Suppressor macrophage (primary cell): ENCODE data around the gene FOXJ3.
"Not testable (repeated sequence)": the region's sequence is repeated elsewhere in the genome, so short reads cannot be mapped to it uniquely, and the experiment has no call there.

Experiments used
- DNase-seq, 4 experiments: peaks; one replicate each; pipeline ENCODE4 v3.0.0-alpha.2; 2020 to 2022

FOXJ3 gene

DNA sequence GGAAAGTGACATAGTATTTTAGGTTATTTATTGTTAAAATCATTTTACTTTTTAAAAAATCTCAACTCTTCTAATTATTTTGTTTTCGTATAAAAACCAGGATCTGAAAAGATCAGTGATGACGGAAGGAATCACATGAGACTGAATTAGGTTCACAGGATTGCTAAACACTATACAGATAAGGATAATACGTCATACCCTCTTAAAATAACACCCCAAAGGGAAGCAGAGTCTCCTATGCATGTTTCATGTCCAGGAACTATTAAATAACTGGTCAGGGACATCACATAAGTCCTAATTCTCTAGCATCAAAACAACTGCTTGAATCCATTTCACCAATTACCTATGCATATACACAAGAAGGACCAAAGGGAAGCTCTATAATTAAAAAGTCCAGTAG lies 84.9 kb downstream of the FOXJ3 start:
- DNase-seq: no peak

DNA sequence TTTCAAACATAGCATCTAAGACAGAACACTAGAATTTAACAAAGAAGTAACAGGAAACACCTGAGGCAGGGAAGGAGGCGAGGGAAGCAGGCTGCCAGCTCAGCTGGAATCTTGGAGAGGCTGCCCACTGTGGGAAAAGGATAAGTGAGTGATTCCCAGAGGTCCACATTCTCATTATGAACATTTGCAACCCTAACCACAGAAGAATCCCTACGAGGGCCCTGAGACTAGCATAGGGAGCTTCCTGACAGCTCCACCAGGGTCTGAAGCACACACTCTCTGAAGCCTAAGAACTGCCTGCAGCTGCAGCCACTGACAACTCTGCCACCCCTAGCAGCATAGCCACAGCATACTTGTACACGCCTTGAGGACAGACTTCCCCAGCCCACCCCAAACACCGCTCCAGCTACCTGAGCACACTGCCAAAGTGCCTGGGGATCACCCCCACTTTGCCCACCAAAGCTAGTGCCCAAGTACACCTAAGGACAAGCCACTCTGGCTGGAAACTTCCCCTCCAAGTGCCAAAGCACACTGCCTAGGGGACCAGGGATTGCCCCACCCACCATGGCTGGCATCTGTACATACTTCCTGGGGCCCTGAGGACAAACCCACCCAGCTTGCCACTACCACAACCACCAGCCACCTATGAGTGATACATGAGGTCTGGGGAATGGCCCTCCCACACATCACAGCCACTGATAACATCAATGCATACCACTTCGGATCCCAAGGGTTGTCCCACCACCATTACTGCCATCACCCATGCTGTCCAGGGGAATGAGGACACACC lies 93.9 kb downstream of the FOXJ3 start:
- no peak for DNase-seq

GRCh38 chr1:42239555-42239954 lies 95.5 kb downstream of the FOXJ3 start:
- no peak for DNase-seq

- no peak for DNase-seq
Observed at GRCh38 chr1:42239041-42239440, 96.0 kb downstream of the FOXJ3 start.

GRCh38 chr1:42231253-42231652 lies 103.8 kb downstream of the FOXJ3 start:
- no peak for DNase-seq

DNA sequence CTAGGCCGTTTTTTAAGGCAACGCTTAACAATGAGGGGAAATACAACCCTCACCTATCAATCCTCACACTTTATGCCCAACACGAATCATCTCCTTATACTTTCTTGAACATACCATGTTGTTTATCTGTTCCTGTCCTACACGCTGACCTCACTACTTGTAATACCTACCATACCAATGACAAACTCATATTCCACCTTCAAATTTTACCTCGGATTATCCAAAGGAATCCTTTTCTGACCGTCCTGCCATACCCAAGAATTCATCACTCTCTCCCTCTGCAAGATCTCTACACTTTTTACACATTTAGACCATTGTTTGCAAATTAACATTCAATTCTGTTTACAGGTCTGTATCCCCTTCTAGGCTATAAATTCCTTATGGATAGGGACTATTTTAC lies 106.1 kb downstream of the FOXJ3 start:
- no peak for DNase-seq

GRCh38 chr1:42223036-42223435 lies 112.0 kb downstream of the FOXJ3 start:
- DNase-seq: no peak

GRCh38 chr1:42221952-42222606 lies 113.0 kb downstream of the FOXJ3 start:
- no peak for DNase-seq

- DNase-seq: no peak
Observed at GRCh38 chr1:42221456-42221855, 113.6 kb downstream of the FOXJ3 start.

GRCh38 chr1:42219627-42220026 lies 115.4 kb downstream of the FOXJ3 start:
- DNase-seq: no peak

- peak; percentile 19 to 46 (median 32) for DNase-seq
Observed at GRCh38 chr1:42214447-42214871, 120.6 kb downstream of the FOXJ3 start.

GRCh38 chr1:42211224-42211623 lies 123.8 kb downstream of the FOXJ3 start:
- no peak for DNase-seq

- DNase-seq: no peak
Observed at GRCh38 chr1:42210421-42211133, 124.5 kb downstream of the FOXJ3 start.

GRCh38 chr1:42209526-42210251 lies 125.3 kb downstream of the FOXJ3 start:
- no peak for DNase-seq

- DNase-seq: not testable (repeated sequence)
Observed at GRCh38 chr1:42206930-42207329, 128.1 kb downstream of the FOXJ3 start.

- no peak for DNase-seq
Observed at GRCh38 chr1:42206164-42206563, 128.9 kb downstream of the FOXJ3 start.

DNA sequence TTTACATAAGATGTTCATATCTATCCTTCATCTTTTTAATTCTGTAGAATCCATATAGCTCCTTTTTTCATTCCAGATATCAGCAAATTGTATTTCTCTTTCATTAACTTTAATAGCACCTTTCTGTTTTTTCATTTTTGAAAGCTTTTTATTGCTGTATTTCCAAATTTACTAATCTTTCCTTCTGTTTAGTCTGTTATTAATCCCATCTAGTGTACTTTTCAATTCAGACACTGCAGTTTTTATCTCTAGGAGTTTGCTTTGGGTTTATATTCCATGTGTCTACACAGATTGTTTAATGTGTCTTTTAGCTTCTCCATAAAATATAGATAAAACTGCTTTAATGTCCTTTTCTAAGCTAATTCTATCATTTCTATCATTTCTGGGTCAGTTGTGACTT lies 133.0 kb downstream of the FOXJ3 start:
- DNase-seq: no peak

GRCh38 chr1:42198251-42198650 lies 136.8 kb downstream of the FOXJ3 start:
- no peak for DNase-seq

GRCh38 chr1:42195841-42196240 lies 139.2 kb downstream of the FOXJ3 start:
- no peak for DNase-seq

GRCh38 chr1:42192106-42192505 lies 142.9 kb downstream of the FOXJ3 start:
- DNase-seq: no peak

GRCh38 chr1:42191319-42191718 lies 143.7 kb downstream of the FOXJ3 start:
- DNase-seq: no peak

DNA sequence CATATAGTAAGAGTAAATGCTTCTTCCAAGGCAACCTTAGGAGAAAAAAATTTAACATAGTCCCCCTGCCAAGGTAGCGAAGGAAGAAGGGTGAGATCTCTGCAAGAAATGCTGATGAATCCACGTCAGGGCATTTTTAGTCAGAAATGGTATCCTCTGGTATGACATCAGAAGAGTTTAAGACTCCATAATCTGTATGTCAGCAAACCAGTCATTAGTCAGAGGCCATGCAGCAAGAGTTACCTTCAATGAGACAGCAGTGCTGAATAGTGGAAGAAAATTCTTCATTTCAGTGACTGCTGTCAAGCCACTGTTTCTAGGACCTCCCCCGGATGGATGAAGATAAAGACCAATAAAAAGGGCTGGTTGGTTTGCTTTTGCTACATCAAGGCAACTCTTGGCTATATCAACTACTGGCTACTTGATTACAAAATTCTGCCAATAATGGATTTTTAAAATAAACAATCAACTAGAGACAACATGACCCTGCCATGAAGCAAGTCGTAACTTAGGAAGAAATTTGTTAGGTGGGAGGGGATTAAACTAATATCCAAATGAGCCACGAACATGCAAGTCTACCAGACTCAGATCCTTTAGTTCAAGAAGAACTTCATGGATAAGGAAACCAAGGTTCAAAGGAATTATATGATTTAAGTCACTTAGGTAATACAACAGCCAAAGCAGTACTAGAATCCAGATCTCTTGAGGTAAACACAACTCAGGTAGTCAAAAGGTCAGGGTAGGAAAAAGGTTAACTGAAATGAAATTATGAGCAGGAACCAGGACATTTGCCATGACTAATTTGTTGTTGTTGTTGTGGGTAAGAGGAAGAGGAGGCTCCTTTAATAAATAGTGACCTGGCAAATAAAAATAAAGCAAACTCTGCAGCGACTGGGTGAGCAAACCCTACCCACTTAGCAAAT lies 144.8 kb downstream of the FOXJ3 start:
- no peak for DNase-seq
